GM12874 (cell line): ENCODE results near the gene PRKAG1.

Source experiments
- CTCF ChIP-seq: IDR thresholded peaks from 2 replicates; pipeline ENCODE4 v1.5.1; 2011; ENCODE audit warnings: low read depth, mild to moderate bottlenecking, control low read depth, low read length, moderate library complexity; ENCODE audit not compliant: insufficient read depth

The PRKAG1 gene

GRCh38 chr12:49058366-49059044, 39.9 kb upstream of the PRKAG1 start:
- TF ChIP-seq CTCF = no peak

GRCh38 chr12:49057888-49058287, 39.3 kb upstream of the PRKAG1 start:
- no peak for TF ChIP-seq CTCF

GRCh38 chr12:49055978-49056754, 37.6 kb upstream of the PRKAG1 start:
- no peak for TF ChIP-seq CTCF

GRCh38 chr12:49055092-49055491, 36.5 kb upstream of the PRKAG1 start:
- no peak for TF ChIP-seq CTCF

- TF ChIP-seq CTCF = no peak
Observed at GRCh38 chr12:49054524-49054923, 35.9 kb upstream of the PRKAG1 start.

GRCh38 chr12:49054096-49054495, 35.5 kb upstream of the PRKAG1 start:
- no peak for TF ChIP-seq CTCF

GRCh38 chr12:49052451-49053208, 34.1 kb upstream of the PRKAG1 start:
- TF ChIP-seq CTCF = no peak
